Measurements from ENCODE around the gene NWD2.

The NWD2 gene

DNA sequence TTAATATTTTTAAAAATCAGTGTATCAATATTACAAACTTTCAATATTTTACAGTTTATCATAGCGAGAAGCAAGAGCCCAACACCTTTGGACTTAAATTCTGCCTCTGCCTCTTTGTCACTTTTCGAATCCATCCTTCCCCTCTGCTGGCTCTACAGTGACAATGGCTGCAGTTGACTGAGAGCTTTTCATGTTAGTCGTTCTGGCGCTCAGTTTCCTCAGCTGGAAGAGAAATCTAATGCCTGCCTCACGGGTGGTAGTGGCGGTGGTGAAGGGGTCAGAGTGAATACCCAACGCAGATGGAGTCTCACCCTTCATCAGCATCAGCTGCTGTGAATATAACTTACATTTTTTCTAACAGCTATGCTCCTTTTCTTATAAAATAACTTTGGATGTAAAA lies 144.8 kb downstream of the NWD2 start:
- Histone ChIP-seq H3K27me3 (replicated peaks; ENCODE audit: control insufficient read depth, insufficient read depth, low read length) (no peaks in the 10 kb centered on the region), H3K4me3 (replicated peaks; ENCODE audit: low read depth, low read length) (no peak overlapping the region), H3K36me3 (ENCODE audit: control insufficient read depth, insufficient read depth, low read length) (no peaks in the 10 kb centered on the region)
- DNase-seq (ENCODE audit: extremely low read depth, insufficient read length): no peak
- TF ChIP-seq CTCF (IDR thresholded peaks at IDR 0.05; ENCODE audit: insufficient read depth, low read length, poor library complexity, severe bottlenecking): no peak

DNA sequence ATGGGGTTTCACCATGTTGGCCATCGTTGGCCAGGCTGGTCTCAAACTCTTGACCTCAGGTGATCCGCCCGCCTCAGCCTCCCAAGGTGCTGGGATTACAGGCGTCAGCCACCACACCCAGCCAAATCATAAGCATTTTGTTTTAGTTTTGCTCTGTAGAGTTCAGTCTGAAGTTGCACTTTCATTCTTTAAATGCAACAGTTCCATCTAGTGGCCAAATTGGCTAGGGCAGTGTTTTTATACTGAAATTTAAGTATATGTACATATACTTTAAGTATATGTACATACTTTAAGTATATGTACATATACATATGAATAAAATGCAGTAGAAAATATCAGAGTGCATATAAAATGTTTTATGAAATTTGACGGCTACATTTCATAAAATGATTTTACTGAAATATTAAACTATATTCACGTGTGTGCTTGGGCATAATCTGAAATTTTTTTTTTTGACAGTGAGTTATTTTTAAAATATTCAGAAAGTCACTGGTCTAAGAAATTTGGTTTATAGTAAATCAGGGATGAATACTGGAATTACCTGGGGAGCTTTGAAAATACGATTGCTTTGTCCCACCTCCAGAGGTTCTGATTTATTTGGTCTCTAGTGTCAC lies 145.5 kb downstream of the NWD2 start:
- no peaks in the 10 kb centered on the region for H3K27me3 ChIP-seq (replicated peaks; ENCODE audit: control insufficient read depth, insufficient read depth, low read length)
- peak; percentile 35 for DNase-seq (ENCODE audit: extremely low read depth, insufficient read length)
- H3K4me3 ChIP-seq (replicated peaks; ENCODE audit: low read depth, low read length): no peak overlapping the region

DNA sequence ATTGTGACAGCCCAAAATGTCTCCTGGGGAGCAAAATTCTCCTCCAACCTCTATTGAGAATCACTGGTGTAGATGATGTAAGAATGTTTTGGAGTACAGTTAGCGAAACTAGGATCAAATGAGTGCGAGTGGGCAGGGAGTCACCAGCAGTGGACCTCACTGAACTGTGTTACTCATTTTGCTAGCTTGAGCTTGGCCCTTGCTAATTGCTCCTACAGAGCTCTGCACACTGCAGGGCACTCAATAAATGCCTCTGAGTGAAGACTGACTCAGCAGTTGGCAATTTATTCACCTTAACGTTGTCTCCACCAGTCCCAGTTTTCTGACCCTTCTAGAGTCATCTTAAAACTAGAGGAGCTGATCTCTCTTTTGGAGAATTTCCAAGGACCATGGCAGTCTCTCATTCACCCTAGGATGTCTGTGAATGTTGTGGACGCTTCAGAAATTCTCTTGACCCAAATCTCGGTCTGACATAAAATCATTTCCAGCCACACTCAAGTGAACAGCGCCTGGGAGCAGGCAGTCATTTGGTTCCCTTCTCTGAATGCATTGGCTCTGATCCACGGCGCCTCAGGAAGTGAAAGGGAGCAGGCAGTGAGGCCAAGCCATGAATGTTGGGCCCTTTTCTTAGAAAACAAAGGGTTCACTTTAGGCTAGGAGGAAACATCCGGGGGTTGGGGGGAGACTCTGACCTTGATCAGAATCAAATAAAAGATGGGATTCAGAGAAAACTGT lies 148.1 kb downstream of the NWD2 start:
- DNase-seq (ENCODE audit: extremely low read depth, insufficient read length): no peak
- H3K36me3 ChIP-seq (ENCODE audit: control insufficient read depth, insufficient read depth, low read length): no peaks in the 10 kb centered on the region
- no peak for TF ChIP-seq CTCF (IDR thresholded peaks at IDR 0.05; ENCODE audit: insufficient read depth, low read length, poor library complexity, severe bottlenecking)

More for the DNA sequence above, 145.5 kb downstream of the NWD2 start:
- TF ChIP-seq CTCF (IDR thresholded peaks at IDR 0.05; ENCODE audit: insufficient read depth, low read length, poor library complexity, severe bottlenecking): peak; percentile 71
- no peaks in the 10 kb centered on the region for H3K36me3 ChIP-seq (ENCODE audit: control insufficient read depth, insufficient read depth, low read length)

DNA sequence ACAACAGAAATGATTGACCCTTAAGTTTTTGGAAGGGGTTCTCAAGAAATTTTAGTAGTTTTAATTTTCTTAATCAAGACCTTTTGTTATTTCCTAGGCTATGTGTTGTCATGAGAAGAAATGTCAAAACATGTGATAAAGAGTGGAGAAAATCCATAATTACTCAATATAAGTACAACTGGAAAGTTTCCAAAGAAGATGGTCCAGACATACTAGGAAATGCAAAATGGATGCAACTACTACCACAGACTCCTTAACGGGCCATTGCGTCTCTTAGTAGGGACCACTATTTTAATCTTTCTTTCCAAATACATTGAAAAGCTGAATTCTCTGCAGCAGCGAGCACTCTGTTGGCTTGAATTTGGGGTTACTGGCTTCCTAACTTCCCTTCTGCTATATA lies 148.8 kb downstream of the NWD2 start:
- no peak overlapping the region for H3K4me3 ChIP-seq (replicated peaks; ENCODE audit: low read depth, low read length)
- no peaks in the 10 kb centered on the region for H3K27me3 ChIP-seq (replicated peaks; ENCODE audit: control insufficient read depth, insufficient read depth, low read length)
- no peak for TF ChIP-seq CTCF (IDR thresholded peaks at IDR 0.05; ENCODE audit: insufficient read depth, low read length, poor library complexity, severe bottlenecking)
- no peaks in the 10 kb centered on the region for H3K36me3 ChIP-seq (ENCODE audit: control insufficient read depth, insufficient read depth, low read length)
- DNase-seq (ENCODE audit: extremely low read depth, insufficient read length): no peak

More for the DNA sequence above, 148.1 kb downstream of the NWD2 start:
- no peak overlapping the region for H3K4me3 ChIP-seq (replicated peaks; ENCODE audit: low read depth, low read length)
- no peaks in the 10 kb centered on the region for H3K27me3 ChIP-seq (replicated peaks; ENCODE audit: control insufficient read depth, insufficient read depth, low read length)

DNA sequence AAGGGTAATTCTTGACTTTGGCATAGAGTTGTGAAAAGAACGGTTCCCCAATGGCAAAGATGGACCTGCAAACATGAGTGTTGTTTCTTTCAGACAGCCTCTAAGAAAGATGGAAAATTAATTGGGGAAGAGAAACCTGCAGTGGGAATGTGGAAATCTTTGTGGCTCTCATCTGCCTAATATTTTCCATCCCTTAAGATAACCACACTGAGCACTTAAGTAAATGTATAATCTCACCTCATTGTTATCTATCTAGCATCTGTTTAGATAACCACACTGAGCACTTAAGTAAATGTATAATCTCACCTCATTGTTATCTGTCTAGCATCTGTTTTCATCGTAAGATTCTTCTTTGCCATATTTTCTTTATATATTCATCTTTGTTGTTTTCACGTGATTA lies 149.3 kb downstream of the NWD2 start:
- DNase-seq (ENCODE audit: extremely low read depth, insufficient read length): no peak
- Histone ChIP-seq H3K27me3 (replicated peaks; ENCODE audit: control insufficient read depth, insufficient read depth, low read length) (no peaks in the 10 kb centered on the region), H3K36me3 (ENCODE audit: control insufficient read depth, insufficient read depth, low read length) (no peaks in the 10 kb centered on the region), H3K4me3 (replicated peaks; ENCODE audit: low read depth, low read length) (no peak overlapping the region)
- no peak for TF ChIP-seq CTCF (IDR thresholded peaks at IDR 0.05; ENCODE audit: insufficient read depth, low read length, poor library complexity, severe bottlenecking)

Data from GM06990 (cell line).